Measurements from ENCODE around the gene TMEM88. TPM values are rescaled to one million over a fixed set of nuclear protein-coding genes. Genes with fewer than 3 reads are reported as not detected.

TMEM88 gene
- total and polyA plus RNA-seq, 2 experiments from 2014 or later: not detected

DNA sequence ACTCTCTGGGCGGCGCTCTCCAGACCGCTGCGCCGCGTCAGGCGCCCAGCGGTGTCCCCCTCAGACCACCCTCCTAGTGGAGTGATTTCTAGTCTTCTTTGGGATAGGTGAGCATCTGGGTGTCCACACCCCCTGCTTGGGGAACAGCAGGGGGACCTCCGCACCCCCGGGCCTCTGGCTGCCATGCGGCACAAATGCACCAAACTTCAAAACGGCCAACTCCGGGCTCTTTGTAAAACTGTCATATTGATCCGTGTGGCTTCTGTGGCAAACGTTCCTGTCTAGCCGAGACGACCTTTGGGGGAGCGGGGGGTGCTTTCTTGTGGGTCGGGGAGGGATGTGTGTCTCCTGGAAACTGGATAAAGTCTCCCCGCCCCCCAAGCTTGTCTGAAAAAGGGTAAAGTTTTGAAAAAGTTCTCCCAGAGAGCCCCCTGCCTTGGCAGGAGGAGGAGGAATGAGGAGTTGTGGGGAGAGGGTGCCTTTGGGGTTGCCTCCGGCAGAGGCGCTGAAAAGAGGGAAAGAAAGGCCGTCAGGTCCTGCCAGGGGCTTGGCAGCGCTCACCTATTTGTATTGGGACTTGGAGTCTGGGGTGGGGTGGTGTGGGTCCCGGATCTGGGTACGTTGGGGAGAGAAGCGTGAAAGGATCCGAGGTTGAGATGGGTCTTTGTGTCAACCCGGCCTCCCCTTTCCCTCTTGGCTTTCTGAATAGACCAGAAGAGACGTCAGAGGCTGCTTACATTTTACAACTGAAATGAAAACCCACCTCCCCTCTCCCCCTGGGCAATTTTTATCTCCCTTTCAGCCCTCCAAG is 31.6 kb downstream of the TMEM88 start:
- Histone ChIP-seq H3K4me2 (ENCODE audit: unreplicated experiment) (peak overlapping the region; percentile 86), H2AFZ (peak overlapping the region; percentile 77), H3F3A (ENCODE audit: insufficient read depth) (peaks cover 38% of the 10 kb centered on the region), H4K20me1 (ENCODE audit: insufficient read depth) (no peaks in the 10 kb centered on the region), H3K9ac (peak overlapping the region; percentile 82), H3K9me2 (ENCODE audit: insufficient read depth) (no peaks in the 10 kb centered on the region), H3K4me1 (ENCODE audit: insufficient read depth) (peaks cover 38% of the 10 kb centered on the region), H3K27me3 (replicated peaks; ENCODE audit: insufficient read depth) (no peaks in the 10 kb centered on the region), H3K36me3 (ENCODE audit: low read depth) (peaks cover 5% of the 10 kb centered on the region; the same call in 1 of the 2 replicates), H3K4me3 (peak overlapping the region; percentile 90), H3K9me3 (ENCODE audit: low read depth) (no peaks in the 10 kb centered on the region), H3K27ac (peak overlapping the region; percentile 90), H3K79me2 (ENCODE audit: insufficient read depth) (peaks cover 32% of the 10 kb centered on the region)
- peak; percentile 55 for DNase-seq
- TF ChIP-seq EZH2phosphoT487 (IDR thresholded peaks at IDR 0.05; ENCODE audit: insufficient read depth, low read depth) (no peak), EZH2 (IDR thresholded peaks at IDR 0.05; ENCODE audit: insufficient read depth, poor library complexity, severe bottlenecking) (no peak)
- in situ Hi-C loops (cut with MboI): no loop called here
- WGBS, 2 experiments (ENCODE audit: low coverage in 1 of 2, low lambda C conversion rate in 2 of 2, missing lambda C conversion rate in 2 of 2): 4% methylated on average over 29 to 30 of the region's 30 CpGs

DNA sequence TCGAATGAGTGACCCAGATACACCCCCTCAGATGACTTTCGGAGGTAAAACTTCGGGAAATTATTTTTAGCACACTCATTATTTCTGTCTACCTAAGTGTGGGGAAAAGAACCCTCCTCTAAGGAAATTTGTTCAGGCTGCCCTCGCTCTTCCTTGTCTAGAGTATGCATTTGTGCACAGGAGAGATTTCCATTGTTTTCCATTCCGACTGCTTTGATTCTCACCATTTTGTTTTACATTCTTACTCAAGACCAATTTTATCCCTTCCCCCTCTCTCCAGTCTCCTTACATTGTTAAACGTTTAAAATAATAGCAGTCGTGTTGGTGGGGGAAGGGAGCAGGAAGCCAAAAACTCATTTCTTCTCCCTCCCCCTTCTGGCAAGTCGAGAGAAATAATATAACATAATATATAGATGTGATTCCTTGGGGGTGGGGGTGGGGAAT is 32.2 kb downstream of the TMEM88 start:
- Histone ChIP-seq H3K9ac (peak overlapping the region; percentile 82), H2AFZ (peak overlapping the region; percentile 77), H3F3A (ENCODE audit: insufficient read depth) (peaks cover 38% of the 10 kb centered on the region), H3K9me2 (ENCODE audit: insufficient read depth) (no peaks in the 10 kb centered on the region), H4K20me1 (ENCODE audit: insufficient read depth) (no peaks in the 10 kb centered on the region), H3K79me2 (ENCODE audit: insufficient read depth) (peaks cover 32% of the 10 kb centered on the region), H3K27ac (peak overlapping the region; percentile 90), H3K4me3 (peak overlapping the region; percentile 90), H3K9me3 (ENCODE audit: low read depth) (no peaks in the 10 kb centered on the region), H3K4me2 (ENCODE audit: unreplicated experiment) (peak overlapping the region; percentile 86), H3K4me1 (ENCODE audit: insufficient read depth) (peaks cover 38% of the 10 kb centered on the region), H3K27me3 (replicated peaks; ENCODE audit: insufficient read depth) (no peaks in the 10 kb centered on the region), H3K36me3 (ENCODE audit: low read depth) (peaks cover 8% of the 10 kb centered on the region; the same call in 1 of the 2 replicates)
- in situ Hi-C loops (cut with MboI): no loop called here
- peak; percentile 73 for DNase-seq
- no peak for TF ChIP-seq EZH2 (IDR thresholded peaks at IDR 0.05; ENCODE audit: insufficient read depth, poor library complexity, severe bottlenecking)
- WGBS, 2 experiments (ENCODE audit: low coverage in 1 of 2, low lambda C conversion rate in 2 of 2, missing lambda C conversion rate in 2 of 2): 1 to 5% methylated on average over 8 of the region's 8 CpGs

- H3K4me1 ChIP-seq (ENCODE audit: insufficient read depth): peaks cover 38% of the 10 kb centered on the region
- in situ Hi-C loops (cut with MboI): no loop called here
- TF ChIP-seq EZH2 (IDR thresholded peaks at IDR 0.05; ENCODE audit: insufficient read depth, poor library complexity, severe bottlenecking): no peak
- no peak for TF ChIP-seq EZH2phosphoT487 (IDR thresholded peaks at IDR 0.05; ENCODE audit: insufficient read depth, low read depth)
Observed at GRCh38 chr17:7887482-7888183, 32.8 kb downstream of the TMEM88 start.

DNA sequence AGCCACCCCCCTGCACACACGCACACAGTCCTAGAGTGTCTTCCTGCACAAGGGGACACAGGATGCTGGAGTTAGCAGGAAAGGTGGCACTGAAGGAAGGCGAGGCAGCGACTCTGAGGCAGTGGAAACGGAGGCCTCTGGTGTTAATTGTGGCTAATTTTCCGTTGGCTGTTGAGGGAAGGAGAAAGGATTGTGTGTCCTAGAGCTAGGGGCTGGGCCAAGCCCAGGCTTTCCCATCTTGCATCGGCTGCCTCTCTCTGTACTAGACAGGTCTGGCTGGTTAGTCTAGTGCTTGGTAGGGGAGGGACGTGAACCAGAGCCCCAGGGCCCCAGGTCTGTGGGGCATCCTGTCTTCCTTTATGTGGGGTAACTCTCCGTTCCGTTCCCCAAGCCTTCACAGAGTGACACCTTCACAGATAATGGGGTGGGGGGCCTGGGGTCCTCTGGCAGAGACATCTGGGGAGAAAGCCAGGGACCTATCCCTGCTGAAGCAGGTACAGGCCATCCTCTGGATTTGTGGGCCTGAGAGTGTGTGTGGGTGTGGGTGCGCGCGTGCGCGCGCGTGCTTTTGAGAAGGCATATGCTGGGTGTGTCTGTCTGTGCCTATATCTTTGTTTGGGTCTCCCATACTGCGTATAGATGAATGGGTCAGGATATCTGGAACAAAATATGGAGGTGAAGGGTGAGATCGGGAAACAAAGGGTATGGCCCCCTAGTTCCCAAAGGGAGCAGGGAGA is 33.5 kb downstream of the TMEM88 start, which contains the start of gene CHD3:
Gene CHD3 (plus strand): TSS at position 606 of the 737 bp plus-strand sequence. CDS start 212 bp downstream, outside the sequence.
- peak; percentile 55 for DNase-seq
- Histone ChIP-seq H3K36me3 (ENCODE audit: low read depth) (peaks cover 9% of the 10 kb centered on the region; the same call in 1 of the 2 replicates), H4K20me1 (ENCODE audit: insufficient read depth) (no peaks in the 10 kb centered on the region), H3F3A (ENCODE audit: insufficient read depth) (peaks cover 36% of the 10 kb centered on the region), H3K4me1 (ENCODE audit: insufficient read depth) (peaks cover 38% of the 10 kb centered on the region), H3K4me2 (ENCODE audit: unreplicated experiment) (peak within 1 kb of the TSS; percentile 86), H3K27me3 (replicated peaks; ENCODE audit: insufficient read depth) (no peaks in the 10 kb centered on the region), H3K9ac (peak within 1 kb of the TSS; percentile 71), H3K79me2 (ENCODE audit: insufficient read depth) (peaks cover 32% of the 10 kb centered on the region), H3K9me2 (ENCODE audit: insufficient read depth) (no peaks in the 10 kb centered on the region), H3K4me3 (peak within 1 kb of the TSS; percentile 90), H3K9me3 (ENCODE audit: low read depth) (no peaks in the 10 kb centered on the region), H2AFZ (peak within 1 kb of the TSS; percentile 73), H3K27ac (peak within 1 kb of the TSS; percentile 90)
- no peak for TF ChIP-seq EZH2phosphoT487 (IDR thresholded peaks at IDR 0.05; ENCODE audit: insufficient read depth, low read depth)
- no peak for TF ChIP-seq EZH2 (IDR thresholded peaks at IDR 0.05; ENCODE audit: insufficient read depth, poor library complexity, severe bottlenecking)
- 52 to 54% methylated on average over 18 of the region's 18 CpGs for WGBS, 2 experiments (ENCODE audit: low coverage in 1 of 2, low lambda C conversion rate in 2 of 2, missing lambda C conversion rate in 2 of 2)
- in situ Hi-C loops (cut with MboI): no loop called here

More at GRCh38 chr17:7887482-7888183, 32.8 kb downstream of the TMEM88 start:
- Histone ChIP-seq H3K36me3 (ENCODE audit: low read depth) (peaks cover 9% of the 10 kb centered on the region; the same call in 1 of the 2 replicates), H3K79me2 (ENCODE audit: insufficient read depth) (peaks cover 32% of the 10 kb centered on the region), H3K9ac (peak overlapping the region; percentile 82), H3K9me2 (ENCODE audit: insufficient read depth) (no peaks in the 10 kb centered on the region), H4K20me1 (ENCODE audit: insufficient read depth) (no peaks in the 10 kb centered on the region), H3K27ac (peak overlapping the region; percentile 90), H3K4me3 (peak overlapping the region; percentile 90), H3K9me3 (ENCODE audit: low read depth) (no peaks in the 10 kb centered on the region), H2AFZ (peak overlapping the region; percentile 77), H3F3A (ENCODE audit: insufficient read depth) (peaks cover 38% of the 10 kb centered on the region), H3K27me3 (replicated peaks; ENCODE audit: insufficient read depth) (no peaks in the 10 kb centered on the region), H3K4me2 (ENCODE audit: unreplicated experiment) (peak overlapping the region; percentile 86)
- WGBS, 2 experiments (ENCODE audit: low coverage in 1 of 2, low lambda C conversion rate in 2 of 2, missing lambda C conversion rate in 2 of 2): 1% methylated on average over 23 to 35 of the region's 35 CpGs
- peak; percentile 98 for DNase-seq
